Ureter (tissue), 1 donor: Measurements from ENCODE around the gene LRRC46. TPM values are rescaled to one million over a fixed set of nuclear protein-coding genes. Genes with fewer than 3 reads are reported as not detected.

Experiments
- DNase-seq: peaks from one replicate; pipeline ENCODE4 v3.0.0-alpha.2; 2020; ENCODE audit warnings: low spot score
- total RNA-seq: library from RNA; stranded (reverse); gene quantifications from one replicate; pipeline ENCODE4 v1.2.4, GENCODE V29; 2023
- donor health status: DM: yes; HTN: yes; CAD: no.

LRRC46 gene
- total RNA-seq, 1 donor from 2014 or later = 0.31 TPM

DNA sequence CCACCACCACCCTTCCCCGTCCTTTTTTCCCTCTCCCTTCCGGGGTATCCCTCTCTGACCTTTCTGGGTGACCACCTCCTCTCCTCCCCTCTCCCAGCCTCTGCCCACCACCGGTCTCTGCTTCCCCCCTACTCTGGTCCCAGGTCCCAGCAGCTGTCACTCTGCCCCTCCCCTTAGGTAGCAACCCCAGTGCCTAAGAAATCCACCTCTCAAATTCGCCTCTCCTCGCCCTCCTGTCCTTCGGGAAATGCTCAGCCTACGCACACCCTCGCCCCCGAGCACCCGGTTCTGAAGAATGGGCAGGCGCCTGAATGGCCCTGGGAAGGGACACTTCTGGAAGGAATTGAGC lies 20.3 kb downstream of the LRRC46 start:
- no peak for DNase-seq

DNA sequence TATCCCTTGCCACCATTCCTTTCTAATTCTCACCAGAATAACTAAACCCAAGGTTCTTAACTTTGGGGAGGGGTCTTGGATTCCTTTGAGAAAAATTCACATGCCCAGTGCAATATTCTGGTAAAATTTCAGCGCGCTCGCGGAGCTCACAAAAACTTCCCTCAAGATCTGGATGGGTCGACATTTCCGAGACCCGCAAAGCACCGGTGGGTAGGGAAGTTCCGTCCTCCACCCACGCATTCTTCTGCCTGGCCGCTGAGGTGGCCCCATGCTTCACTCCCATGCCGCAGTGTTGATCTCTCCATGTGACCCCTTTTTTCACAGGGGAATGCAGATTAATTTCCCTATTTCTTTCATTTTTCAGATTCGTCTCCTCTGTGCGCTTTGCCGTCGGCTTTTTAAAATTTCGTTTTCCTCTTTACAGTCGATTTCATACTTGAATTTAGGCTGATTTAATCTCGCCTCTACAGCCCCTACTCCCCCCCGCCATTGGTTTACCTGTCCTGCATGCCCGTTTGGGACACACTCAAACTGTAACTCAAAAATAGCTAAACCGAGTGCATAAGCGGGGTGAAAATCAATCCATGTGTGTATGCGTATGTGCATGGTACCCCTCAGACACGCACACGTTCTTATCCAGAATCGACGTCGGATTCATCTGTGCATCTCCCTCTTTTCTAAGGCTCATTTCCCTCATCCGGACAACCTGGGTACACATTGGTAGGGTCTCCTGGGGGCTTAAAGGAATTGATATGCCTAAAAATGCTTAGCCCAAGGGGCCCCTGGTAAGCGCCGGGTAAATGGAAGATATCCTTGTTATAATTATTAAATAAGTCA lies 20.9 kb downstream of the LRRC46 start:
- DNase-seq = no peak

- DNase-seq = no peak
These were observed 22.1 kb downstream of the LRRC46 start for GRCh38 chr17:47853616-47854015.

GRCh38 chr17:47855737-47856136 lies 24.3 kb downstream of the LRRC46 start:
- no peak for DNase-seq

GRCh38 chr17:47856830-47857229 lies 25.4 kb downstream of the LRRC46 start:
- no peak for DNase-seq

- no peak for DNase-seq
These were observed 26.3 kb downstream of the LRRC46 start for GRCh38 chr17:47857551-47858455.

DNA sequence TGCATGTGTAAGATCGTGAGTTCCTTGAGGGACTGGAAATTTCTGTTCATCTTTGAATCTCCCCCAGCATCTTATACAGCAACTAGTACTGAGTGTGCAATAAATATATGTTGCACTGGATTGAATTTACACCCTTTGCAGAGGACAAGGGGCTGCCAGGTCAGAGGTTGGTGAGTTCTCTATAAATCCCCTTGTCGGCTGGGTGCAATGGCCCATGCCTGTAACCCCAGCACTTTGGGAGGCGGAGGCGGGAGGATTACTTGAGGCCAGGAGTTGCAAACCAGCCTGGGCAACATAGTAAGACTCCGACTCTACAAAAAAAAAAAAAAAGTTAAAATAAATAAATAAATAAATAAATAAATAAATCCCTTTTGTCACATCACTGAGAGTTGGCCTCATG lies 28.9 kb downstream of the LRRC46 start:
- no peak for DNase-seq

- no peak for DNase-seq
These were observed 31.4 kb downstream of the LRRC46 start for GRCh38 chr17:47862621-47863440.

DNA sequence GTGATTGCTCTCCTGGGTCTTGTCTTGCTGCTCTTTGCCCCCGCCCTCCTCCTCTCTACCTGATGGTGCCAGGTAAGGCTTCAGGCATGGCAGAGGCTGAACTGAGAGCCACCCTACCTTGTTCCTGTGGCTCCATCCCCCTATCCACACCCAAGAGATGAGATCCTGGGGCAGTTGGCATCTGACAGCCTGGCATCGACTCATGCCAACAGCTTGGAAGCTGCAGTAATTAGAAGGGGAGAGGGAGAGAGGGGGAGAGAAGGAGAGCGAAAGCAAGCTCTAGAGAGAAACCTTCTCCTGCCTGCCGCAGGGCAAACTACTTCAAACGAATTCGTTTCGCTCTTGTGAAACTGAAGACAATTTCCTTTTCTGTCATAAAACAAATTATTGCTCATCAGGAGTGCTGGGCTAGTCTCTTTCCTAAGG lies 33.3 kb downstream of the LRRC46 start:
- DNase-seq = no peak

GRCh38 chr17:47866941-47867340 lies 35.5 kb downstream of the LRRC46 start:
- DNase-seq = no peak

DNA sequence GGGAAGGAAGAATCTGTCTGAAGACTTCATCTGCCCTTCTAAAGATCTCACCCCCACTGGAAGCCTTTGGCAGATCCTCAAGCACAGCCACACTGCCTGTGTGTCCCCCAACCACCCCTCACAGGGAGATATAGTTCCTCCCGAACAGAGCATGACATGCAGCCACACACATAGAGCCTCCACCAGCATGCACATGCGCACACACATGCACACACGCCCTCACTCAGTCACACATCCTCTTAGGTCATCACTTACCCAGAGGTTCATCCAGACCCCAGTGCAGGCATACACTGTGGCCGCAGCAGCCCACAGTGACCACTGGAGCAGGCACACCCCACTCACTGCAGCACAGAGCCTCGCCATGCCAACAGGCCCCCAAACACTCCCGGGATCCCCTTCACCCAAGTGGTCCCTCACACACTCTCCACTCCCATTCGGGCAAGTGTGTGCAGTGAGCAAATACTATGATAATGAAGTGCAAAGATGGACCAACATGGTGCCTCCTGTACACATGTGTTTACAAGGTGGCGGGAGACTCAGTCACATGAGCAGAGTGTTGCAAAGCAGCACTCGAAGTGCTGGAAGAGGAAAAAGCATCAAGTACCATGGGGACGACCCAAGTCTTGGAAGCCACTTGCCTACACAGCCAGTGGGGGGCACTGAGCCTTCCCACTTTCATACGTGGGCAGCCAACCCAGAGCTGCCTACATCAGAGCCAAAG lies 36.5 kb downstream of the LRRC46 start:
- DNase-seq = no peak

GRCh38 chr17:47869114-47869513 lies 37.6 kb downstream of the LRRC46 start:
- no peak for DNase-seq

- no peak for DNase-seq
These were observed 38.6 kb downstream of the LRRC46 start for GRCh38 chr17:47870056-47870455.

DNA sequence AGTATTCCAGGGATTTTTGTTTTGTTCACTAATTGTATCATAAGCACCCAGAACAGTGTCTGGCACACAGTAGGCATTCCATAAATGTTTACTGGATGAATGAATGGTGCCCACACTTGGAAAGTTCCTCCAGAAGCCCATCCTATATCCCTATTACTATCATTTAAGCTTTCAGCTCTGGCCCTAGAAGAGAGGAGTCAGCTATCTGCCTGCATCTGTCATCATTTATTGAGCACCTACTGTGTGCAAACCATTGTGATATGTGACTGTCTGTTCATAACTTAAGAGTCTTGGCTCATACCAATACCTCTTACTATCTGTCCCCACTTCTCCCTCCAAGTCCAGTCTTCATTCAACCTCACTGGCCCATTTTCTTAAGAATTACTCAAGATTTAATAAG lies 39.6 kb downstream of the LRRC46 start:
- DNase-seq = no peak

DNA sequence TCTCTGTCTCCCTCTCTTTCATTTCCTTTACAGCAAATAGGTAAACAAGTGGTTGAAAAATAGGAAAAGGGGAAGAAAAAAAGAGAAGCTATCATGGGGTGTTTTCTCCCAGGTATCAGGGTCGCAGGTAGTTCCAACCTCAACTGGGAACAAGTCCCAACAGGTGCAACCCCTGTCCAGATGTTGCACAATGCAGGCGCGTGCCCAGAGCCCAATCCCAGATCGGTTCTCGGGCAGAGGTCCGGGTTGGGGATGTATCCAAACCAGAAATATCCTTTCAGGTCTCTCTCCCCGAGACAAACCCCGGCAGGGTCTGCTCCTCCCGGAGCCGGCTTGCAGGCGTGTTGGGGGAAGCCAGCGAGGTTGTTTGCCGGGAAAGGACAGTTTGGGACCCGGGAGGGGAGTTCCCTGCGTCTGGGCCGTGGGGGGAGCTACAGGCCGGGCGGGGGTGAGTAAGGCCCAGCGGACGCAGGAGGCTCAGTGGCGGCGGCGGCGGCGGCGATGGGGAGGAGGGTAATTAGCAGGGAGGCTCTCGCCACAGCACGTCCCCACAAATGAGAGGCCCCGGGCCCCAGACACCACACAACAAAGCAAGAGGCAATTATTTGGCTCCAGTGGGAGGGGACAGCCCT lies 40.7 kb downstream of the LRRC46 start:
- DNase-seq = no peak

DNA sequence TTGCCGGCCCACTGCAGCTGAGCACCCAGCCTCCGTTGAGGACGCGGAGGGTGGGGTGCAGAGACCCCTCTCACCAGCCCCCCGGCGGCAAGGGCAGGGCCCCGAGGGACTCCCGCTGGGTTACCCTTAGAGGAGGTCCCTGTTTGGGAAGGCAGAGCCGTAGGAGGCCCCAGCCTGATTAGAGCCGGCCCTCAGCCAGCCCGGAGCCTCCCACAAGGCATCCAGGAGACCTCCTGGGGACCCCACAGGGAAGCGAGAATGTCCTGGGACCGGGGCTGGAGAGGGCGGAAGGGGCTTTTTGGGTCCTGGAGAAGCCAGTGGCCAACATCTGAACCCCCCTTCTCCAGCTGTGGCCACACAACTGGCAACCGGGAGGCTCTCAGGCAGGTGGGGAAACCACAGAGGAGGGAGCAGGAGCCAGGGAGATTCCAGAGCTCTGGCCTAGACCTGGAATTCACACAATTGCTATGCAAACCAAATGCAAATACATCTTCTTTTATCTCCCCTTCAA lies 41.2 kb downstream of the LRRC46 start:
- DNase-seq = no peak

DNA sequence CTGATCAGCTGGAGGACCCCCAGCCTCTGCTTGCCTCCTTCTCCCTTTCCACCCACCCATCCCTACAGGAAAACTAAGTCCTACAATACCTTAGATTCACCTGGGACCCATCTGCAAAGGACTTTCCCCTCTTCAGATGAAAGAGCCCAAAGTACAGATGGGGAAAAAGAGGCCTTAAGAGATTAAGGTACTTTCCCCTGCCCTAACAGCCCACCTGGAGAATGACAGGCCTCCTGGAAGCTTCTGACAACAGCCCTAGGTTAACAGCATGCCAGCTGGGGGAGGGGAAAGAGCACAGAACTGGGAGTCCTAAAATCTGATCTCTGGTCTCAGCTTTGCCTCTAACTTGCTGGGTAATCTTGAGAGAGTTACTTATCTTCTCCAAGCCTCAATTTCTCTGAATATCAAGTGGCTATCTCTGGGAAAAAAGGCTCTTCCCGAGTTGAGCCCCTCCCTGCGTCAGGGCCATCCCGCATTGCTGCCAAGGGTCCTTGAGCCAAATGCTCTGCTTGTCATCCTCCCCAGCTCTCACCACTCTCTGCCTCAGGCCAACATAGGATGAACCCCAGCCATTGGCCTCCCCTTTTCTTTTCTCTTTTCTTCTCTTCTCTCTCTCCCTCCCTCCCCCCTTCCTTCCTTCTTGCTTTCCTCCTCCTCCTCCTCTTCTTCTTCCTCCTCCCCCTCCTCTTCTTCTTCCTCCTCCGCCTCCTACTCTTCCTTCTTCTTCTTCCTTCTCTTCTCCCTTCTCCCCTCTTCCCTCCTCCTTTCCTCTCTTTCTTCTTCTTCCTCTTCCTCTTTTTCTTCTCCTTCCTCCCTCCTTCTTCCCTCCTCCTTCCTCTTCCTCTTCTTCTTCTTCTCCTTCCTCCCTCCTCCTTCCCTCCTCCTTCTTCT lies 42.0 kb downstream of the LRRC46 start:
- DNase-seq = no peak

GRCh38 chr17:47875011-47875985 lies 43.8 kb downstream of the LRRC46 start:
- DNase-seq = no peak
